Gastrocnemius medialis (tissue), 4 donors: ENCODE measurements around the gene COG7.

Experiments used
- CTCF ChIP-seq, 5 experiments: fragments of 450-650 bp in 3 of 5; fragments of 200-600 bp in 2 of 5; sonication (generic) in 2 of 5; IDR thresholded peaks in 4 of 5; conservative IDR thresholded peaks in 1 of 5; 1 replicate in 4 of 5; 2 replicates in 1 of 5; pipeline ENCODE4 v1.5.1; 2016 to 2019; ENCODE audit warnings: antibody characterized with exemption in 5 of 5, mild to moderate bottlenecking in 3 of 5, moderate library complexity in 3 of 5
- POLR2A ChIP-seq, 2 donors: fragments of 450-650 bp; IDR thresholded peaks; one replicate each; pipeline ENCODE4 v1.6.1; 2017; ENCODE audit warnings: antibody characterized with exemption in 2 of 2, mild to moderate bottlenecking in 2 of 2, moderate library complexity in 2 of 2

DNA sequence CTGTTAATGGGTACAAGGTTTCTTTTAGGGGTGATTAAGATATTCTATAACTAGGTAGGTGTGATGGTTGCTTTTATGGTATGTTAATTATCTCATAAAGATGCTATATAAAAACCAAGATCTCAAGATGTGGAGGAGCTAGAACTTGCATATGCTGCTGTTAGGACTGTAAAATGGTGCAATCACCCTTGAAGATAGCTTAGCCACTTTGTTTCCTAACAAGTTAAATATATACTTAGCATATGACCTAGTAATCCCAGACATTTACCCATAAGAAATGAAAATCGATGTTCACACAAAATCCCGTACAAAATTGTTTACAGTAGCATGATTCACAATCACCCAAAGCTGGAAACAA lies 32.2 kb upstream of the COG7 start:
- TF ChIP-seq CTCF (IDR thresholded peaks at IDR 0.05 in 4 of 5, conservative IDR thresholded peaks at IDR 0.05 in 1 of 5), result no peak
- no peak for TF ChIP-seq POLR2A (IDR thresholded peaks at IDR 0.05)
